Astrocyte of the cerebellum (primary cell): Measurements from ENCODE around the gene PLAC8.
A peak's percentile ranks its signal among the peaks of the same experiment; 100 is the strongest.
"Not testable (repeated sequence)": the region's sequence is repeated elsewhere in the genome, so short reads cannot be mapped to it uniquely, and the experiment has no call there.

Experiments used
- DNase-seq: peaks from one replicate; pipeline ENCODE4 v3.0.0-alpha.2; 2011; ENCODE audit warnings: low read depth
- H3K4me3 ChIP-seq: 2 replicates; pipeline ENCODE4 v1.5.1; 2011; ENCODE audit warnings: mild to moderate bottlenecking, low read depth, low read length, moderate library complexity
- CTCF ChIP-seq: IDR thresholded peaks from 2 replicates; pipeline ENCODE4 v1.5.1; 2012; ENCODE audit warnings: low read length, low read depth, moderate library complexity, mild to moderate bottlenecking; ENCODE audit errors: missing control alignments
- in situ Hi-C: cut with HindIII; loops from 2 replicates; pipeline ENCODE4 v1.10.0; 2017; ENCODE audit warnings: low sequenced_read_pairs

The PLAC8 gene

GRCh38 chr4:83074086-83074704 lies 40.3 kb downstream of the PLAC8 start:
- peak; percentile 72 for TF ChIP-seq CTCF
- in situ Hi-C loops, result no loop called here
- no peak overlapping the region for H3K4me3 ChIP-seq
- peak; percentile 79 for DNase-seq

GRCh38 chr4:83071116-83071515 lies 43.4 kb downstream of the PLAC8 start:
- H3K4me3 ChIP-seq, result no peak overlapping the region
- no peak for TF ChIP-seq CTCF
- in situ Hi-C loops, result no loop called here
- no peak for DNase-seq

GRCh38 chr4:83067058-83067639 lies 47.4 kb downstream of the PLAC8 start:
- TF ChIP-seq CTCF, result no peak
- in situ Hi-C loops, result no loop called here

GRCh38 chr4:83065266-83065665 lies 49.3 kb downstream of the PLAC8 start:
- no peak for TF ChIP-seq CTCF
- no peak overlapping the region for H3K4me3 ChIP-seq
- in situ Hi-C loops, result no loop called here
- no peak for DNase-seq

More at GRCh38 chr4:83067058-83067639, 47.4 kb downstream of the PLAC8 start:
- H3K4me3 ChIP-seq, result no peak overlapping the region
- no peak for DNase-seq

GRCh38 chr4:83062739-83063138 lies 51.8 kb downstream of the PLAC8 start:
- DNase-seq, result no peak
- H3K4me3 ChIP-seq, result no peak overlapping the region
- in situ Hi-C loops, result no loop called here
- no peak for TF ChIP-seq CTCF

- DNase-seq, result peak; percentile 9
- in situ Hi-C loops, result no loop called here
- H3K4me3 ChIP-seq, result no peak overlapping the region
- TF ChIP-seq CTCF, result peak; percentile 26
These were observed 59.6 kb downstream of the PLAC8 start for GRCh38 chr4:83054928-83055327.

GRCh38 chr4:83048781-83049180 lies 65.7 kb downstream of the PLAC8 start:
- DNase-seq, H3K4me3 ChIP-seq, in situ Hi-C loops: not testable (repeated sequence)
